ENCODE results near the gene ARHGEF28. TPM values are rescaled to one million over a fixed set of nuclear protein-coding genes. Genes with fewer than 3 reads are reported as not detected.
A peak's percentile ranks its signal among the peaks of the same experiment; 100 is the strongest.

ARHGEF28 gene
- total and polyA plus RNA-seq, 10 of the 15 experiments (the other 5 are each of a cell fraction or from before 2014, with no cell fraction given): 0.10 to 0.72 (median 0.22) TPM; not detected in 2

DNA sequence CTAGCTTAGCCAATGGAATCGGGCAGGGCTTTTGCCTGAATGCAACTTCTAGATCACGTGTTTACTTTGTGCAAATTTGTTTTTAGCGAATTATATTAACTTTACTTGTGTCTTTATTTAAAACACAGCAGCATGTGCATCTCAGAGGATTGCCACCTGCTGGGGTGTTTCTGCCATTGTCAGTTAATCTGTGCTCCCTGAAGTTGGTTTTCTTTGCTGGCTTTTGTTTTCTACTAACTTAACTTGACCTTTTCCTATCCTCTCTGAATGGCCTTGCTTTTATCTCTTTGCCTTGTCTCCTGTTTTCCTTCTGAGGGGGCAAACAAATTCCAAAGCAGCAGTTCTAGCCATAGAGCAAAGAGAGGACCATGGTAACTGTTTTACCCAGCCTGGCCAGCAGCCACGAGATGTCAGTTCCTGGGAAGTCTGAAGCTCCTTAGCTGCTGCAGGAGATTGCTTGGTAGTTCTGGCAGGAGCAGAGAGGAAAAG lies 67.6 kb downstream of the ARHGEF28 start (continued):
- TF ChIP-seq ZBTB33 (IDR thresholded peaks at IDR 0.05) (no peak), NFXL1 (IDR thresholded peaks at IDR 0.05; ENCODE audit: borderline replicate concordance) (no peak), BHLHE40 (IDR thresholded peaks at IDR 0.05; ENCODE audit: borderline replicate concordance in 1 of 2, low read depth in 2 of 2, low read length in 1 of 2) (no peak), NR2C1 (IDR thresholded peaks at IDR 0.05) (no peak)

GRCh38 chr5:73694089-73694488 lies 68.1 kb downstream of the ARHGEF28 start:
- DNase-seq (ENCODE audit: low read depth, low spot score): peak; percentile 81
- H3K9ac ChIP-seq (ENCODE audit: control insufficient read depth, insufficient read depth, low read length): no peak overlapping the region
- peak; percentile 80 for TF ChIP-seq ATF7 (IDR thresholded peaks at IDR 0.05; ENCODE audit: low read depth)
- TF ChIP-seq, protein P1, sequence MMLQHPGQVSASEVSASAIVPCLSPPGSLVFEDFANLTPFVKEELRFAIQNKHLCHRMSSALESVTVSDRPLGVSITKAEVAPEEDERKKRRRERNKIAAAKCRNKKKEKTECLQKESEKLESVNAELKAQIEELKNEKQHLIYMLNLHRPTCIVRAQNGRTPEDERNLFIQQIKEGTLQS (IDR thresholded peaks at IDR 0.05; ENCODE audit: borderline replicate concordance, extremely low read depth, low read depth, low read length): no peak
- peak; percentile 68; the same call in 1 of the 2 replicates for TF ChIP-seq RELB (IDR thresholded peaks at IDR 0.05; ENCODE audit: low read depth)
- TF ChIP-seq BACH1 (IDR thresholded peaks at IDR 0.05; ENCODE audit: borderline replicate concordance): peak; percentile 83; the same call in 1 of the 2 replicates
- no peak for TF ChIP-seq MYB (IDR thresholded peaks at IDR 0.05; ENCODE audit: borderline replicate concordance, low read depth, low read length)
- TF ChIP-seq, protein P2, sequence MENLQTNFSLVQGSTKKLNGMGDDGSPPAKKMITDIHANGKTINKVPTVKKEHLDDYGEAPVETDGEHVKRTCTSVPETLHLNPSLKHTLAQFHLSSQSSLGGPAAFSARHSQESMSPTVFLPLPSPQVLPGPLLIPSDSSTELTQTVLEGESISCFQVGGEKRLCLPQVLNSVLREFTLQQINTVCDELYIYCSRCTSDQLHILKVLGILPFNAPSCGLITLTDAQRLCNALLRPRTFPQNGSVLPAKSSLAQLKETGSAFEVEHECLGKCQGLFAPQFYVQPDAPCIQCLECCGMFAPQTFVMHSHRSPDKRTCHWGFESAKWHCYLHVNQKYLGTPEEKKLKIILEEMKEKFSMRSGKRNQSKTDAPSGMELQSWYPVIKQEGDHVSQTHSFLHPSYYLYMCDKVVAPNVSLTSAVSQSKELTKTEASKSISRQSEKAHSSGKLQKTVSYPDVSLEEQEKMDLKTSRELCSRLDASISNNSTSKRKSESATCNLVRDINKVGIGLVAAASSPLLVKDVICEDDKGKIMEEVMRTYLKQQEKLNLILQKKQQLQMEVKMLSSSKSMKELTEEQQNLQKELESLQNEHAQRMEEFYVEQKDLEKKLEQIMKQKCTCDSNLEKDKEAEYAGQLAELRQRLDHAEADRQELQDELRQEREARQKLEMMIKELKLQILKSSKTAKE (IDR thresholded peaks at IDR 0.05; ENCODE audit: low read depth, poor library complexity, severe bottlenecking): peak; percentile 79
- 0 out of 2 replicates have a peak, but pooled peaks have one; percentile 62 for TF ChIP-seq BCL11A (IDR thresholded peaks at IDR 0.05; ENCODE audit: low read depth, low read length)
- TF ChIP-seq SMAD1 (IDR thresholded peaks at IDR 0.05; ENCODE audit: low read depth, partially characterized antibody): no peak
- peak; percentile 62 to 70; a peak in 3 of 4 replicates for TF ChIP-seq EP300 (IDR thresholded peaks at IDR 0.05; ENCODE audit: borderline replicate concordance in 1 of 2, control insufficient read depth in 1 of 2, low read depth in 2 of 2, low read length in 2 of 2)

More at GRCh38 chr5:73694089-73694488, 68.1 kb downstream of the ARHGEF28 start:
- in situ Hi-C loops (cut with MboI): no loop called here
- SMC1A ChIA-PET (ENCODE audit: uncharacterized antibody, unreplicated experiment): interaction anchor here (0.7 to 8.6 kb wide), 28 partner anchors 9 to 104 kb away, joined by 3 to 104 read pairs (median 8); partner anchors contain the start of gene ARHGEF28
- BruUV-seq (replicated peaks): no TSS peak
- H3K36me3 ChIP-seq (ENCODE audit: control insufficient read depth in 2 of 2, insufficient read depth in 2 of 2, low read length in 1 of 2): no peaks in the 10 kb centered on the region
- no peak overlapping the region for H3K4me2 ChIP-seq (ENCODE audit: control insufficient read depth, insufficient read depth)
- no peaks in the 10 kb centered on the region for H4K20me1 ChIP-seq (ENCODE audit: control insufficient read depth, insufficient read depth)
- H2AFZ ChIP-seq (ENCODE audit: control insufficient read depth, low read depth, low read length): no peak overlapping the region
- FAIRE-seq (no peak), ATAC-seq (peak; percentile 89)
- intact Hi-C loops (cut with micrococcal nuclease; ENCODE audit: unreplicated experiment): loop anchor here (5.0 kb wide), 1 partner anchor 42 kb away; no protein-coding TSS in a partner anchor
- CTCF ChIA-PET: interaction anchor here (0.8 to 7.1 kb wide), 24 partner anchors 9 to 102 kb away, joined by 3 to 90 read pairs (median 6); no protein-coding TSS in a partner anchor
- no peaks in the 10 kb centered on the region for H3K79me2 ChIP-seq (ENCODE audit: control insufficient read depth, insufficient read depth, low read length)
- no peak overlapping the region for H3K4me3 ChIP-seq
- peaks cover 17% of the 10 kb centered on the region for H3K4me1 ChIP-seq (ENCODE audit: control insufficient read depth, insufficient read depth, low read length)
- RAD21 ChIA-PET (ENCODE audit: unreplicated experiment): interaction anchor here (0.8 to 5.9 kb wide), 31 partner anchors 12 to 1882 kb away, joined by 3 to 49 read pairs (median 6); partner anchors contain the start of gene ARHGEF28
- 0% methylated on average over 2 of the region's 2 CpGs for WGBS (ENCODE audit: insufficient coverage, insufficient replicate concordance, low lambda C conversion rate, missing lambda C conversion rate)
- peak overlapping the region; percentile 14; the same call in 1 of the 2 replicates for H3K27ac ChIP-seq (ENCODE audit: control insufficient read depth, insufficient read depth)
- POLR2A ChIA-PET: interaction anchor here (0.6 to 5.9 kb wide), 9 partner anchors 16 to 57 kb away, joined by 3 to 28 read pairs (median 6); no protein-coding TSS in a partner anchor
- H3K27me3 ChIP-seq (replicated peaks in 1 of 2; ENCODE audit: control insufficient read depth in 2 of 2, insufficient read depth in 2 of 2, low read length in 1 of 2): no peaks in the 10 kb centered on the region
- H3K9me3 ChIP-seq (replicated peaks; ENCODE audit: control insufficient read depth, insufficient read depth, low read length): no peaks in the 10 kb centered on the region

Measured in GM12878 (cell line).